Measurements from ENCODE around the gene ABLIM2.

The ABLIM2 gene

DNA sequence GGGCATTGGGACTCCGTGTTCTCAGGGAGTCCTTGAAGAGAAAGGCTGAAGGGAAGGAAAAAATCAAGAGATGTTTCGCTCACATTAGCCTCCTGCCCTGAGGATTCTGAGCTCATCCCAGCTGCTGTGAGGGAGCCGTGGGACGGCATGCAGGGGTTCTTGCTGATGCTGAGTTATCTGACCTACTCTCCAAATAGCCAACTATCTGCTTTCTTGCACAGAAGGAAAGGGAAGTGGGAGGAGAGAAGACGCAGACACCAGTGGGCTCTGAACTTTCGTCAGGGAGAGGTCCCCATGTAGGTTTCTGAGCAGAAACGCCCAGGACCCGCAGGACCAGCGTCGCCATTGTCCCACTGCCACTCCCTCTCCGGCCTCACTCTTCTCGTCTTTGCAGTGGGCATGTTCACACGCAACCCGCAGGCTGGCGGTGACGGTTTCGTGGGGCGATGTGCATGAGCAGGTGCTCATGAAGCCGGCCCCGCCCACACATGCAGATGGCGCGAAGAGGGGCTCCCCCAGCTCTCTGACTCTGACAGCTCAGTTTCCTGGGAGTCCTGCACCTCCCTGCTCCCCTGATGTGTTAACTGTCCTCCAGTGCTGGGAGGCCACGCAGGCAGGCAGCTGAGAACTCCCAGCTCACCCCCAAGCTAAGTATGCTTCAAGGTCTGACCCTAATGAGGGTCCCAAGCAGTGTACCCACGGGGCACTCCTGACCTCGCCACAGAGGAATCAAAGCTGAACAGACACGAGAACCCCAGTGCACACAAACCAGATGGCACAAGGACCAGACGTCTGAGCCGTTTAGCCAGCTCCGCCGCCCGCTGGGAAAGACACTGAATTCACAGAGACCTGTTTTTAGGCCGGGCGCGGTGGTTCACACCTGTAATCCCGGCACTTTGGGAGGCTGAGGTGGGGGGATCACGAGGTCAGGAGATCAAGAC, 13.6 kb upstream of the ABLIM2 start:
- TF ChIP-seq, protein P1, sequence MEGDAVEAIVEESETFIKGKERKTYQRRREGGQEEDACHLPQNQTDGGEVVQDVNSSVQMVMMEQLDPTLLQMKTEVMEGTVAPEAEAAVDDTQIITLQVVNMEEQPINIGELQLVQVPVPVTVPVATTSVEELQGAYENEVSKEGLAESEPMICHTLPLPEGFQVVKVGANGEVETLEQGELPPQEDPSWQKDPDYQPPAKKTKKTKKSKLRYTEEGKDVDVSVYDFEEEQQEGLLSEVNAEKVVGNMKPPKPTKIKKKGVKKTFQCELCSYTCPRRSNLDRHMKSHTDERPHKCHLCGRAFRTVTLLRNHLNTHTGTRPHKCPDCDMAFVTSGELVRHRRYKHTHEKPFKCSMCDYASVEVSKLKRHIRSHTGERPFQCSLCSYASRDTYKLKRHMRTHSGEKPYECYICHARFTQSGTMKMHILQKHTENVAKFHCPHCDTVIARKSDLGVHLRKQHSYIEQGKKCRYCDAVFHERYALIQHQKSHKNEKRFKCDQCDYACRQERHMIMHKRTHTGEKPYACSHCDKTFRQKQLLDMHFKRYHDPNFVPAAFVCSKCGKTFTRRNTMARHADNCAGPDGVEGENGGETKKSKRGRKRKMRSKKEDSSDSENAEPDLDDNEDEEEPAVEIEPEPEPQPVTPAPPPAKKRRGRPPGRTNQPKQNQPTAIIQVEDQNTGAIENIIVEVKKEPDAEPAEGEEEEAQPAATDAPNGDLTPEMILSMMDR (IDR thresholded peaks at IDR 0.05; ENCODE audit: low read depth, low read length), result no peak

DNA sequence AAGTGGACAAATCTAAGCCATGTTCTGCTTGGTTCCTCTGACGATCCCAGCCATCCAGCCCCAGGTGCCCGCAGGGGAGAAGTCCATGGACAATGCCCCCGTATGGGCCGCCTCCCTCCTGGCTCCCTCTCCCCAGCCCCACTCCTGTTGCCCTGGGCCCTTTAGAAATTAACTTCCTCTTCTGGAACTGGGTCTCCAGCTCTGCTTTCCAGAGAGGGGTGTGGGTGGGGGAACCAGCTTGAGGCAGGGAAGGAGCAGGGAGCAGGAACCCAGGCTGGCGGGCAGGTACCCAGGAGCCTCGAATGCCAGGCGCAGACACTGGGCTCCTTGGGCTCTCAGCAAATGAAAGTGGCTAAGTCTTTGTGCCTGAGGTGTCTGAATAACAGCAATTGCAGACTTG, 12.7 kb upstream of the ABLIM2 start:
- TF ChIP-seq, protein P1 (IDR thresholded peaks at IDR 0.05; ENCODE audit: low read depth, low read length), result no peak
- H3K4me3 ChIP-seq (ENCODE audit: low read depth, low read length), result no peak overlapping the region

More for the DNA sequence above, 13.6 kb upstream of the ABLIM2 start:
- H3K4me3 ChIP-seq (ENCODE audit: low read depth, low read length), result no peak overlapping the region

DNA sequence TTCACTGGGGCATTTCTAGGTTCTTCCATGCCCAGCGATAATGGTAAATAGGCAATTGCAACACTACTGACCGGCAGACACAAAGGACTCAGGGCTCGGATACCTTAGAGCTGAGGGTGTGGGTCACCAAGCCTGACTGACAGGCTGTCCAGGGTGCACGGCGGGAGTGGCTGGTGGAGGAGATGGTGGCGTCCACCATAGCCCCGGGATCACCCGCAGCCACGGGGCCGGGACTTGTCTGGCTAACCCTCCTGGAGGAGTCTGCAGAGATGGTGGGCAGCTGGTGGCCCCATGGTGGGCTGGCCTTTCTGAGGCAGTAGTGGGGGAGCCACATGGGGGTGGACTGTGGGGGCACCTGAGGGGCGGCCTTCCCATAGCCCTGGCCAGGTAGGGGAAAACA, 11.7 kb upstream of the ABLIM2 start:
- TF ChIP-seq, protein P1 (IDR thresholded peaks at IDR 0.05; ENCODE audit: low read depth, low read length), result no peak
- H3K4me3 ChIP-seq (ENCODE audit: low read depth, low read length), result no peak overlapping the region

DNA sequence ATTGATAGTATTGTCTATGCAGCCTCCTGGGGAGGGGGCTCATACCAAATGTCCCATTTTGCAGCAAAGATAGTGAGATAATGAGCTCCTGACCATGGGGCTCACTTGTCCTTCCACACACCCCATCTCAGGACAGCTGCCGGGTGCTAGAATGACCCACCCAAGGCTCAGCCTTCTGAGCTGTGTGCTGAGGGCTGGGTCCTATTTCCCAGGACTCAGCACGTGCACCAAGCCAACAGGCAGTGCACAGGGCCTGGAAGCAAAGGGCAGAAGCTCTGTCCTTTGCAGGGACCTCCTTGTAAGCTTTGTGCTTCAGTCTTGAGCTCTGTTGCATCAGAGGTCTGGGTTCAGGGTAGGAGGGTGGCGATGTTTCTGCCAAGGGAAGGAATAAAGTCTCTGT, 11.2 kb upstream of the ABLIM2 start:
- TF ChIP-seq, protein P1 (IDR thresholded peaks at IDR 0.05; ENCODE audit: low read depth, low read length), result no peak
- H3K4me3 ChIP-seq (ENCODE audit: low read depth, low read length), result no peak overlapping the region

DNA sequence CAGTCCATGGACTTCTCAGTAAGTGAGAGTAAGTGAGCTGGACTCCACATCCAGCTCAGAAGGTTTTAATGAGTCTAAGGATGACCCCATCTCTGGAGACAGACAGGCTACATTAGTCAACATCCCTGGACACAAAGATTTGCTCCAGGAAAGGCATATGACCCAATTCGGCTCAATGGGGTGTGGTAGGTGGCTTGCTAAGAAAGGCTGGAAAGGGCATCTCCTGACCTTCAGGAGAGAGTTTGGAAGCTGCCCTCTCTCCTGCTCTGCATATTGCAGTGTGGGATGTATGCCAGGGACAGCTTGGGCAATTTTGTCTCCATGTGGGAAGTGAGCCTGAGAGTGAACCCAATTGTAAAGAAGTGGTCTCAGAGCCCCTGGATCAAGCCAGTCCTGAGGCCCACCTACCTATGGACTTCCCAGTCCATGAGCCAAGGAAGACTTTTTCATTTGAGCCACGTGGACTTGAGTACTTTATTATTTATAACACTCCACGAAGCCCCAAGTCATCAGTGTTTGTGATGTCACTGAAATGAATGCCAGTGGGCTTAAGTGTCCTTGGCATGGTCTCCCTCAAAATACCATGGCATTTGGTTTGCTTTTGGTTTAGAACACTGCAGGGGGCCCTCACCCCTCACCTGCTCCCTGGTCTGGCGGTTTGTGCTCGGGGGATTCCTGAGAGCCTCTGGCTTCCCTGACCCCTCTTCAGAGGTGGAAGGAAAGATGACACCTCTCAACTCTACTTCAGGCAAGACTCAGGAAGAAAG, 10.4 kb upstream of the ABLIM2 start:
- TF ChIP-seq, protein P1 (IDR thresholded peaks at IDR 0.05; ENCODE audit: low read depth, low read length), result no peak
- no peak overlapping the region for H3K4me3 ChIP-seq (ENCODE audit: low read depth, low read length)

DNA sequence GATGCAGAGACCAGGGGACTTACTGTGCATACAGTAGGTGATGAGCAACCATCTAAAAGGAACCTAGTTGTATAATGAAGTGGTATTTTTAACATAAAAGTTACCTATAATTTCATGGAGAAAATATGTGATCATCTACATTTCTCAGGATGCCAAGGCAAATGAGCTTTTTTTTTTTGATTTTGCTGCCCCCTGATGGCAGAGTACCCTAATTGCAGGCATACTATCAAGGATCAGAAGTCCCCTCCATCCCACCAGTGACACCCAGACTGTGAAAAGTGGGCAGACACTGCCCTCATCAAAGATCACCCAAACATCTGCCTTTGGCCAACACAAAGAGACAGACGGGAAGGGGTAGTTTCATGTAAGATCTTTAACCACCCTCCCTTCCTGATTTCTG, 9.6 kb upstream of the ABLIM2 start:
- TF ChIP-seq, protein P1 (IDR thresholded peaks at IDR 0.05; ENCODE audit: low read depth, low read length), result peak; percentile 40

DNA sequence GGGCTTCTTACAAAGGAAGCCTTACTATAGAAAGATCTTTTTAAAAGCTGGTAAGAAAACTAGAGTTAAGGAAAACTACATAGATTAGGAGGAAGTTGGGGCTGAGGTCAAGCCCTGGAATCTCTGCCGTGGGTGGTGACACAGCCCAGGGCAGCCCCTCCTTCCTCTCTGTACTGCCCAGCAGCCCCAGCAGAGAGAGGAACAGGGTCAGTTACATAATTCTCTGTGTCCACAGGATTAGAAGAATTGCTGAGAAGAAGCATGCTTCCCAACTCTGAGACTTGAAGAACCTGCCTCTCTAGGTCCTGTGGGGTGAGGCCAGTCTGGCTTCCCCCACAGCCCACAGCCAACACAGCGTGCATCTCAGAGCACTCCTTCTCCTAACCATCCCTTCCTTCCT, 9.2 kb upstream of the ABLIM2 start:
- no peak overlapping the region for H3K4me3 ChIP-seq (ENCODE audit: low read depth, low read length)
- TF ChIP-seq, protein P1 (IDR thresholded peaks at IDR 0.05; ENCODE audit: low read depth, low read length), result no peak

More for the DNA sequence above, 9.6 kb upstream of the ABLIM2 start:
- H3K4me3 ChIP-seq (ENCODE audit: low read depth, low read length), result no peak overlapping the region
